Measurements from ENCODE around the gene SEMA4G. TPM values are rescaled to one million over a fixed set of nuclear protein-coding genes. Genes with fewer than 3 reads are reported as not detected.

SEMA4G gene
- total RNA-seq, 2 experiments from 2014 or later: 0.21 to 0.41 TPM

DNA sequence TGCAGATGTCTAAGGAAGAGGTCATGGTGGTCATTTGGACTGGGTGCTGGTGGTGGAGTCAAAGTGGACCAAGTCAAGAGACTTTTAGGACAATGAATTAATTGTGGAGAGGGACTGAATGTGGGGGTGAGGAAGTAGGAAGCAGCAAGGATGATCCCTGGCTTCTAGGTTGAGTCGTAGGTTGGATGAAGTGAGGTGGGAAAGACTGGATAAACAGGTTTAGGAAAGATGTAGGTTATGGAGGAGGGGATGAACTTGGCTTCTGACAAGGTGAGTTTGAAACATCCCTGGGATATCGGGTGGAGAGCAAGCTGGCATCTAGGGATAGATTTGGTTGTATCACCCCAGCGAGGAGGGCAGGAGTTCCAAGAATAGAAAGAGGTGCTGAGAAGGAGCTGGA, 7.6 kb downstream of the SEMA4G start:
- intact Hi-C loops (cut with micrococcal nuclease; ENCODE audit: unreplicated experiment): no loop called here
- CTCF ChIA-PET (ENCODE audit: unreplicated experiment): no interaction called here
- no peak overlapping the region for H2AFZ ChIP-seq (ENCODE audit: low read length)

DNA sequence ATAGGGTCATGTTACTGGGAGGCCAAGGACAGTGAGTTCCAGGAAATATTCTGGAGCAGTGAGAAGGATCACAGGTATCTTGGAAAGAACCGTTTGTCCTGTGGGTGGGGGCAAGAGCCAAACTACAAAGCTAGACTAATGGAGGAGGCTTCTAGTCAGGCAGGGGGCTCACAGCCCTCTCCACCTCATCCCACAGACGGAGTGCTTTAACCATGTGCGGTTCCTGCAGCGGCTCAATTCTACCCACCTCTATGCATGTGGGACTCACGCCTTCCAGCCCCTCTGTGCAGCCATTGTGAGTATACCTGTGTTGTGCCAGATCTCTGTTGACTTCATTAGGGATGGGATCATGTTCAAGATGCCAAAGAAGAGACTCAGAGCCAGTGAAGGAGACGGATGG, 8.1 kb downstream of the SEMA4G start:
- Histone ChIP-seq H4K20me1 (ENCODE audit: insufficient read depth, low read length) (no peaks in the 10 kb centered on the region), H3K79me2 (ENCODE audit: insufficient read depth, low read depth, low read length) (no peaks in the 10 kb centered on the region), H3K4me2 (ENCODE audit: low read length) (no peak overlapping the region), H3K27ac (ENCODE audit: low read depth, low read length, poor library complexity, severe bottlenecking) (no peak overlapping the region), H3K36me3 (ENCODE audit: insufficient read depth, low read length) (no peaks in the 10 kb centered on the region; the same call in 1 of the 2 replicates), H2AFZ (ENCODE audit: low read length) (no peak overlapping the region), H3K9me2 (ENCODE audit: insufficient read depth, low read length) (no peaks in the 10 kb centered on the region), H3K4me1 (ENCODE audit: insufficient read depth, low read length, poor library complexity, severe bottlenecking) (no peaks in the 10 kb centered on the region), H3K9me3 (ENCODE audit: low read length) (no peaks in the 10 kb centered on the region), H3K4me3 (ENCODE audit: low read depth, low read length, poor library complexity, severe bottlenecking) (no peak overlapping the region)
- DNase-seq (ENCODE audit: low spot score): no peak
- CTCF ChIA-PET (ENCODE audit: unreplicated experiment): no interaction called here
- POLR2A ChIA-PET: no interaction called here
- no TSS peak for BruUV-seq (replicated peaks)
- no peak for TF ChIP-seq EZH2phosphoT487 (IDR thresholded peaks at IDR 0.05; ENCODE audit: borderline replicate concordance, low read depth, low read length)
- intact Hi-C loops (cut with micrococcal nuclease; ENCODE audit: unreplicated experiment): no loop called here

More for the DNA sequence above, 7.6 kb downstream of the SEMA4G start:
- TF ChIP-seq CTCF (conservative IDR thresholded peaks at IDR 0.05; ENCODE audit: low read length) (no peak), EZH2phosphoT487 (IDR thresholded peaks at IDR 0.05; ENCODE audit: borderline replicate concordance, low read depth, low read length) (no peak)
- Histone ChIP-seq H3K9me2 (ENCODE audit: insufficient read depth, low read length) (no peaks in the 10 kb centered on the region), H3K36me3 (ENCODE audit: insufficient read depth, low read length) (no peaks in the 10 kb centered on the region; the same call in 1 of the 2 replicates), H3K4me3 (ENCODE audit: low read depth, low read length, poor library complexity, severe bottlenecking) (no peak overlapping the region), H4K20me1 (ENCODE audit: insufficient read depth, low read length) (no peaks in the 10 kb centered on the region), H3K4me1 (ENCODE audit: insufficient read depth, low read length, poor library complexity, severe bottlenecking) (no peaks in the 10 kb centered on the region), H3K79me2 (ENCODE audit: insufficient read depth, low read depth, low read length) (no peaks in the 10 kb centered on the region), H3K9me3 (ENCODE audit: low read length) (no peaks in the 10 kb centered on the region), H3K27ac (ENCODE audit: low read depth, low read length, poor library complexity, severe bottlenecking) (no peak overlapping the region), H3K4me2 (ENCODE audit: low read length) (no peak overlapping the region)
- DNase-seq (ENCODE audit: low spot score): no peak
- POLR2A ChIA-PET: no interaction called here
- no TSS peak for BruUV-seq (replicated peaks)

DNA sequence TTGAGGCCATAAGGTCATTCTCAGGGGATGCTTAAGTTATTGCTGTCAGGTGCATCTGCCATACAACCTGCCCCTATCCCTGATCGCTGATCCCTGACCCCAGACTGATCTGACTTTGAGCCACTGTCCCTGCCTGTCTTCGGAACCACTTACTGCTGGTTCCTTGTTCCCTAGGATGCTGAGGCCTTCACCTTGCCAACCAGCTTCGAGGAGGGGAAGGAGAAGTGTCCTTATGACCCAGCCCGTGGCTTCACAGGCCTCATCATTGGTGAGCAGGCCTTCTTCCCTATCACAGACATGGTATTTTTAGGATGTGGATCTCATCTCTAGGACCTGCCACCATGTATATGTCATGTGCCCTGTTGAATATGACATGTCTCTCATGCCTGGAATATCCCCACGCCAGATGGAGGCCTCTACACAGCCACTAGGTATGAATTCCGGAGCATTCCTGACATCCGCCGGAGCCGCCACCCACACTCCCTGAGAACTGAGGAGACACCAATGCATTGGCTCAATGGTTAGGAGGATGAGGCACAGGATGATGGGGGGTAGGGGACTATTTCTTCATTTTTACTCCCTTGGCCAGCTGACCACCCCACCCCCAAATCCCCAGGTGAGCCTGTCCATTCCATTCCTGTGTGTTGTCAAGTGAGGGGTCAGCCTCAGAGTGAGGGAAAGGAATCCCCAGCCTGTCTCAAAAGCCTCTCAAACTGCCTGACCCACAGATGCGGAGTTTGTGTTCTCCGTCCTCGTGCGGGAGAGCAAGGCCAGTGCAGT, 9.0 kb downstream of the SEMA4G start:
- Histone ChIP-seq H3K9me3 (ENCODE audit: low read length) (no peaks in the 10 kb centered on the region), H4K20me1 (ENCODE audit: insufficient read depth, low read length) (no peaks in the 10 kb centered on the region), H3K4me1 (ENCODE audit: insufficient read depth, low read length, poor library complexity, severe bottlenecking) (no peaks in the 10 kb centered on the region), H3K27ac (ENCODE audit: low read depth, low read length, poor library complexity, severe bottlenecking) (no peak overlapping the region), H3K79me2 (ENCODE audit: insufficient read depth, low read depth, low read length) (no peaks in the 10 kb centered on the region), H2AFZ (ENCODE audit: low read length) (no peak overlapping the region), H3K9me2 (ENCODE audit: insufficient read depth, low read length) (no peaks in the 10 kb centered on the region), H3K36me3 (ENCODE audit: insufficient read depth, low read length) (no peaks in the 10 kb centered on the region; the same call in 1 of the 2 replicates), H3K4me3 (ENCODE audit: low read depth, low read length, poor library complexity, severe bottlenecking) (no peak overlapping the region), H3K4me2 (ENCODE audit: low read length) (no peak overlapping the region)
- no peak for DNase-seq (ENCODE audit: low spot score)
- TF ChIP-seq CTCF (conservative IDR thresholded peaks at IDR 0.05; ENCODE audit: low read length): no peak
- no peak for TF ChIP-seq EZH2phosphoT487 (IDR thresholded peaks at IDR 0.05; ENCODE audit: borderline replicate concordance, low read depth, low read length)
- CTCF ChIA-PET (ENCODE audit: unreplicated experiment): no interaction called here
- intact Hi-C loops (cut with micrococcal nuclease; ENCODE audit: unreplicated experiment): no loop called here
- BruUV-seq (replicated peaks): no TSS peak
- POLR2A ChIA-PET: no interaction called here

Measured in OCI-LY7 (cell line).